AG09309 (cell line): ENCODE results near the gene CHD1.

Experiments
- DNase-seq: peaks from one replicate; pipeline ENCODE4 v3.0.0-alpha.2; 2010; ENCODE audit warnings: low read depth
- H3K4me3 ChIP-seq: 2 replicates; pipeline ENCODE4 v1.5.1; 2011; ENCODE audit warnings: mild to moderate bottlenecking, low read depth, low read length, moderate library complexity; ENCODE audit not compliant: control insufficient read depth
- CTCF ChIP-seq: IDR thresholded peaks from 2 replicates; pipeline ENCODE4 v1.5.1; 2011; ENCODE audit warnings: mild to moderate bottlenecking, low read depth, low read length, inconsistent platforms; ENCODE audit not compliant: insufficient read depth, control insufficient read depth; ENCODE audit errors: missing control alignments

Gene CHD1

GRCh38 chr5:98880598-98880997, 48.2 kb downstream of the CHD1 start:
- TF ChIP-seq CTCF = no peak
- no peak for DNase-seq
- H3K4me3 ChIP-seq = no peak overlapping the region

DNA sequence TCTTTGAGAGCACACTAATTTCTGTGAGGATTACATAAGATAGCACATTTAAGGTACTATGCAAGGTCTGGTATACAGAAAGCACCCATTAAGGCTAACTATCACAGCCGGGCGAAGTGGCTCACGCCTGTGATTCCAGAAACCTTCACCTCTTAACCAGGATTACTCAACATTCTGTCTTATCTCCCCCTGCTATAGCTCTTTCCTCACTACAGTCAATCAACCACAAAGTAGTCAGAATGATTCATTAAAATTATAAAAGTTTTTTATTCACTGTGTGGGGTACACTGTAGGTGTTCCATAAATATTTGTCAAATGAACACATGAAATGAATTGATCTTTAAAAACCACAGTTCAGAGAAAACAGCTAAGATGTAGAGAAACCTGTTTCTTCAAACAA, 48.7 kb downstream of the CHD1 start:
- DNase-seq = no peak
- TF ChIP-seq CTCF = no peak

GRCh38 chr5:98877600-98877999, 51.2 kb downstream of the CHD1 start:
- no peak overlapping the region for H3K4me3 ChIP-seq
- no peak for DNase-seq
- no peak for TF ChIP-seq CTCF

More for the DNA sequence above, 48.7 kb downstream of the CHD1 start:
- no peak overlapping the region for H3K4me3 ChIP-seq

DNA sequence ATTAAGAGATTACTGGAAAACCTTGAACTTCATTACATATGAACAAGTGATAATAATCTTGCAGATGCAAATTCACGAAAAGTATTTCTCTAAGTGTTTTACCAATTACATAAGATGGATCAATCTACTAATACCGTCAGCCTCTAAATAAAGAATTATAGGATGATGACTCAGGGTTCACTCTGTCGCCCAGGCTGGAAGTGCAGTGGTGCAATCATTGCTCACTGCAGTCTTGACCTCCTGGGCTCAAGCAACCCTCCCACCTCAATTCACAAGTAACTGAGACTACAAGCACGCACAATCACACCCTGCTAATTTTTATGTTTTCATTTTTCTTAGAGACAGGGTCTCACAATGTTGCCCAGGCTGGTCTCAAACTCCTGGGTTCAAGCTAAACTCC, 56.1 kb downstream of the CHD1 start:
- no peak for TF ChIP-seq CTCF
- DNase-seq = no peak
- H3K4me3 ChIP-seq = no peak overlapping the region

- TF ChIP-seq CTCF = no peak
- H3K4me3 ChIP-seq = no peak overlapping the region
- no peak for DNase-seq
Measured at GRCh38 chr5:98865690-98866089, 63.1 kb downstream of the CHD1 start.

GRCh38 chr5:98847054-98847453, 81.8 kb downstream of the CHD1 start:
- no peak for DNase-seq
- TF ChIP-seq CTCF = no peak
- no peak overlapping the region for H3K4me3 ChIP-seq

- TF ChIP-seq CTCF = no peak
- DNase-seq = no peak
- no peak overlapping the region for H3K4me3 ChIP-seq
Measured at GRCh38 chr5:98846520-98846919, 82.3 kb downstream of the CHD1 start.
